HFFc6 (cell line): Measurements from ENCODE around the gene ANLN. TPM values are rescaled to one million over a fixed set of nuclear protein-coding genes. Genes with fewer than 3 reads are reported as not detected.

Source experiments
- DNase-seq: peaks from one replicate; pipeline ENCODE4 v3.0.0-alpha.2; 2018
- H3K27ac Mint-ChIP-seq: 2 replicates; pipeline ENCODE4 v1.8.0; 2020; ENCODE audit warnings: mild to moderate bottlenecking, mixed read lengths
- H3K27me3 Mint-ChIP-seq: 2 replicates; pipeline ENCODE4 v1.8.0; 2021; ENCODE audit warnings: mild to moderate bottlenecking, moderate library complexity, mixed read lengths; ENCODE audit not compliant: insufficient read depth
- H3K36me3 Mint-ChIP-seq: 2 replicates; pipeline ENCODE4 v1.8.0; 2021; ENCODE audit warnings: low read depth, mixed read lengths
- H3K4me1 Mint-ChIP-seq: 2 replicates; pipeline ENCODE4 v1.8.0; 2020; ENCODE audit warnings: low read depth, mixed read lengths
- H3K4me3 Mint-ChIP-seq: 2 replicates; pipeline ENCODE4 v1.8.0; 2020; ENCODE audit warnings: mild to moderate bottlenecking, moderate library complexity, mixed read lengths
- H3K9me3 Mint-ChIP-seq: 2 replicates; pipeline ENCODE4 v1.8.0; 2020; ENCODE audit warnings: mild to moderate bottlenecking, mixed read lengths
- CTCF ChIP-seq: fragments of 200-600 bp; sonication (generic); IDR thresholded peaks from 2 replicates; pipeline ENCODE4 v1.5.0; 2021; ENCODE audit warnings: antibody characterized with exemption, mild to moderate bottlenecking
- total RNA-seq, 6 experiments: library from RNA; stranded (reverse); fragmentation: NEBNext Ultra II Directional; extraction: Animal tissue kit (Norgen Biotek cat#: 25700); gene quantifications; 2 replicates in 1 of 6; 3 replicates in 5 of 6; pipeline ENCODE4 v1.2.3, GENCODE V29; 2021

The ANLN gene
- total RNA-seq, 6 experiments from 2014 or later, result 109 to 291 (median 233) TPM

GRCh38 chr7:36420307-36420706 lies 30.6 kb downstream of the ANLN start:
- H3K36me3 Mint-ChIP-seq, result peaks cover 25% of the 10 kb centered on the region; the same call in 1 of the 2 replicates
- no peaks in the 10 kb centered on the region for H3K27me3 Mint-ChIP-seq
- no peaks in the 10 kb centered on the region for H3K4me1 Mint-ChIP-seq
- no peaks in the 10 kb centered on the region for H3K9me3 Mint-ChIP-seq
- no peak for TF ChIP-seq CTCF
- H3K4me3 Mint-ChIP-seq, result no peak overlapping the region
- DNase-seq, result no peak
- H3K27ac Mint-ChIP-seq, result no peak overlapping the region

- Mint-ChIP-seq H3K27ac (peak overlapping the region; percentile 22; the same call in 1 of the 2 replicates), H3K9me3 (no peaks in the 10 kb centered on the region), H3K4me1 (no peaks in the 10 kb centered on the region), H3K36me3 (peaks cover 25% of the 10 kb centered on the region; the same call in 1 of the 2 replicates), H3K4me3 (no peak overlapping the region), H3K27me3 (no peaks in the 10 kb centered on the region)
- TF ChIP-seq CTCF, result no peak
- DNase-seq, result no peak
These were observed 32.4 kb downstream of the ANLN start for GRCh38 chr7:36422072-36422471.

GRCh38 chr7:36423633-36424032 lies 34.0 kb downstream of the ANLN start:
- no peak for DNase-seq
- Mint-ChIP-seq H3K36me3 (peaks cover 25% of the 10 kb centered on the region; the same call in 1 of the 2 replicates), H3K4me3 (no peak overlapping the region), H3K27me3 (no peaks in the 10 kb centered on the region), H3K9me3 (no peaks in the 10 kb centered on the region), H3K4me1 (no peaks in the 10 kb centered on the region), H3K27ac (no peak overlapping the region)
- no peak for TF ChIP-seq CTCF

GRCh38 chr7:36430186-36430585 lies 40.5 kb downstream of the ANLN start:
- H3K27me3 Mint-ChIP-seq, result no peaks in the 10 kb centered on the region
- no peak for DNase-seq
- no peak for TF ChIP-seq CTCF
- peak overlapping the region; percentile 29; the same call in 1 of the 2 replicates for H3K27ac Mint-ChIP-seq
- peaks cover 36% of the 10 kb centered on the region for H3K36me3 Mint-ChIP-seq
- H3K9me3 Mint-ChIP-seq, result no peaks in the 10 kb centered on the region; the same call in 1 of the 2 replicates
- no peak overlapping the region for H3K4me3 Mint-ChIP-seq
- H3K4me1 Mint-ChIP-seq, result peaks cover 23% of the 10 kb centered on the region

GRCh38 chr7:36430881-36431280 lies 41.2 kb downstream of the ANLN start:
- no peak for DNase-seq
- peaks cover 25% of the 10 kb centered on the region for H3K4me1 Mint-ChIP-seq
- H3K27me3 Mint-ChIP-seq, result no peaks in the 10 kb centered on the region
- peaks cover 38% of the 10 kb centered on the region for H3K36me3 Mint-ChIP-seq
- no peaks in the 10 kb centered on the region; the same call in 1 of the 2 replicates for H3K9me3 Mint-ChIP-seq
- no peak overlapping the region for H3K4me3 Mint-ChIP-seq
- peak overlapping the region; percentile 5; the same call in 1 of the 2 replicates for H3K27ac Mint-ChIP-seq
- TF ChIP-seq CTCF, result no peak

- DNase-seq, result no peak
- TF ChIP-seq CTCF, result no peak
- no peaks in the 10 kb centered on the region for H3K27me3 Mint-ChIP-seq
- peak overlapping the region; percentile 26 for H3K27ac Mint-ChIP-seq
- peaks cover 22% of the 10 kb centered on the region for H3K4me1 Mint-ChIP-seq
- H3K36me3 Mint-ChIP-seq, result peaks cover 31% of the 10 kb centered on the region
- no peaks in the 10 kb centered on the region for H3K9me3 Mint-ChIP-seq
- no peak overlapping the region for H3K4me3 Mint-ChIP-seq
These were observed 48.5 kb downstream of the ANLN start for GRCh38 chr7:36438211-36438610.
